CMK (cell line): ENCODE data around the gene DEFB131A.
A peak's percentile ranks its signal among the peaks of the same experiment; 100 is the strongest.
"Not testable (repeated sequence)": the region's sequence is repeated elsewhere in the genome, so short reads cannot be mapped to it uniquely, and the experiment has no call there.

Source experiments
- DNase-seq: peaks from one replicate; pipeline ENCODE4 v3.0.0-alpha.2; 2010; ENCODE audit warnings: low read depth

The DEFB131A gene

DNA sequence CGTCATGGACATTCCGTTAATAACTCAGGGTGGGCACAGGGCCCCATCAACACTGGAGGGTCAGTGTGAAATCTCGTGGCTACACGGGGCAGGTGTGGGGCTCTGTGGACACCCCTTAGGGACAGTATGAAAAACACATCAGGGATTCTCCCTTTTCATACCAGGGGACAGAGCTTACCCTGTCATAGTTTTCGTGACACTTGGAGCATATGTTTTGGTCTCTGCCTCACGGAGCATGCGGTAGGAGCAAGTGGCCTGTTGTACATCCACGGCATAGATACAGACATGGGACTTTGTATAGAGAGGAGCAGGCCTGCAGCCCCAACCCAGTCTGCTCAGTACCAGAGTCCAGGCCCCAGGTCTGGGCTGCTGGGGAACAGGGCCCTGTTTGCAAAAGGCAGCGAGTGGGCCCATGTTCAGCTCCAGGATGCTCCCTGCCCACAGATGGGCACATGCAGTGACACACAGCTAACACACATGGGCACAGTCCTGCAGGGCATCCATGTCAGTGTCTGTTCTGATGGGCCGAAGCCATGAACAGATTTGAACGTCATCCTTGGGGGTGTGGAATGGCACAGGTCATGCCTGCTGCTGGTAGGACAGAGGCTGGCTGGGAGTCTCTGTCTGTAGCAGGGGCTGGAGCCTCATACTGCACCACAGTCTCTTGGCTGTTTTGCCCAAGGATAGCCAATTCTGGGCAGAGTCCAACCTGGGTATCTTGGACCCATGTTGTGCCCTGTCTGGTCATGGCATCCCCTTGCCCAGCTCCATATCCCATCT lies 50.2 kb downstream of the DEFB131A start:
- DNase-seq = not testable (repeated sequence)

DNA sequence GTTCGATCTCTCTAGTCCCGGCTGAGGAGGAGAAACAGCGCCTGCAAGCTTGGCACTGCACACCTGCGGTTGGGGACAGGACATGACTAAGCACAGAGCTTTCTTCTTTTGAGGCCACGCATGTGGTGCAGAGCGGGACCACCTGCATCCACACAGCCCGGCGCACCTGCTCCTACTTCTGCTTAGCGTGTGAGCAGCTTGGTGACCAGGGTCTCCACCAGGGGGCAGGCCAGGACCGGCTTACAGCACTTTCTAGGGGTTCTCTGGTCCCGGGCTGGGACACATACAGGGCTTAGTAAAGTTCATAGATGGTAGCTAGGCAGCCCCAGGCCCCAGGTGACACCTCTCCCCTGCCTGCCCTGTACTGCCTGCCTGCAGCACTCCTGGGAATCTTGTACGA lies 51.2 kb downstream of the DEFB131A start:
- peak; percentile 7 for DNase-seq

DNA sequence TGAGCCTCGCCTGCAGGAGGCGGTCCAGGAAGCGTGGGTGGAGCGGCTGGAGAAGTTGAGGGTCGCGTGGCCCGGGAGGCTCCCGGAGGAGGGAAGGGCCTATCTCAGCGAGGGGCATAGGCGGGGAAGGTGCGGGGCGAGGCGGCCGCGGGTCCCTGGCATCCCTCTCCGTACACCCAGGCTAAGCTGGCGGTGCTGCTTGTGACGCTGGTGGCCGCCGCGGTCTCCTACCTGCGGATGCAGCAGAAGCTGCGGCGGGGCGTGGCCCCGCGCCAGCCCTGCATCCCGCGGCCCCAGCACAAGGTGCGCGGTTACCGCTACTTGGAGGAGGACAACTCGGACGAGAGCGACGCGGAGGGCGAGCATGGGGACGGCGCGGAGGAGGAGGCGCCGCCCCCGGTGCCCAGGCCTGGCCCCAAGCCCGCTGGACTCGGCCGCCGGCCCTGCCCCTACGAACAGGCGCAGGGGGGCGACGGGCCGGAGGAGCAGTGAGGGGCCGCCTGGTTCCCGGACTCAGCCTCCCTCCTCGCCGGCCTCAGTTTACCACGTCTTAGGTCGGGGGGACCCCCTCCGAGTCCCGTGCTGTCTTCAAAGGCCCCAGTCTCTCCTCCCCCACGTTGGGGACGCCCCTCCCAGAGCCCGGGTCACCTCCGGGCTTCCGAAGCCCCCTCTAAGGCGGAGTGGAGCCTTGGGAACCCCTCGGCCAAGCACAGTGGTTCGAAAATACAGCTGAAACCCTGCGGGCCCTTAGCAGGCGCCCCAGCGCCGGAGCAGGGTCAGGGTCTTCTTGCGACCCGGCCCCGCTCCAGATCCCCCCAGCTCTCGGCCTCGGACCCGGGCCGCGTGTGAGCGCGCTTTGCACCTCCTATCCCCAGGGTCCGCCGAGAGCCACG lies 53.6 kb downstream of the DEFB131A start:
- not testable (repeated sequence) for DNase-seq

DNA sequence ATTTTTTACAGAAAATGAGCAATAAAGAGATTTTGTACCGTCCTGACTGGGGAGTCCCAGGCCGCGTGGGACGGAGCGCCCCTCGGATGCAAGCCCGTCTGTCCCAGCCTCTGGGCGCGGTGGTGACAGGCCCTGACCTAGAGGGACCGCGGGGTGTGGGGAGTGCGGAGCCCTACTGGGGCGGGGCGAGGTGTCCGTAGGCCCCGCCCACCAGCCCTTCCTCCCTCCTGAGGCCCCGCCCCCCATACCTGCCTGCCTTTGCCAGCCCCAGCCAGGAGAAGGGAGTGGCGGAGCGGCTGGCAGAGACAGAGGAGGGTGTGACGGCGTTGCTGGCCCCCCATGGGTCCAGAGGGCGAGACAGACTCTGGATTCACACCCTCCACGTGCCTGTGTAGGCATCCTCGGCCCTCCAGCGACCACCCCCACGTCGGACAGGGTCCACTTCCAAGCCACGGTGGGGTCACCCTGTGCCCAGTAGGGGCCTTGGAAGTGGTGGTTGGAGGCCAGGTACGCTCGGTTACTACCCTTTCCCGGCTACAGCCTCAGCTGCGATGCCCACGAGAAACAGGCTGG lies 54.3 kb downstream of the DEFB131A start:
- not testable (repeated sequence) for DNase-seq

DNA sequence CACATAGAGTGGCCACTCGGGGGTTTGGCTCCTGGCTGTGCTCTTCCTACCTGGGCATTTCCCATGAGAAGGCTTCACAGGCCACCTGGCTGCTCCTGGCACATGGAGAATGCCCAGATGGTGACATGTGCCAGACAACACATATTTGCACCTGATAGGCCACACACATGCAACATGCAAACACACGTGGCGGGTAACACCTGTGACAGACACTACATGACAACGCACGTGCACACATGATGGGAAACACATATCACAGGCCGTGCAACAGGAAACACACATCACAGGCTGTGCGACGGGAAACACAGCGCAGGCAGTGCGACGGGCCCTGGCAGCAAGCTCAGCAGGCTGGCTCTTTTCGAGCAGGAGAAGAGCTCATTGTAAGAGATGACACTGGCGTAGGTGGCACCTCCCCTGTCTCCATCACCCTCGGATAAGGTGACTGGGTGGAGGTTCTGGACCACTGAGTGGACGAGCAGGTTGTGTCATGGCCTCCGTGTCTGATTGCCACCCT lies 55.8 kb downstream of the DEFB131A start:
- not testable (repeated sequence) for DNase-seq
